ENCODE measurements around the gene SGMS2.
"Not testable (repeated sequence)": the region's sequence is repeated elsewhere in the genome, so short reads cannot be mapped to it uniquely, and the experiment has no call there.

SGMS2 gene

GRCh38 chr4:107915220-107915619 is 90.5 kb downstream of the SGMS2 start:
- Histone ChIP-seq H3K27me3 (peaks cover 26% of the 10 kb centered on the region), H3K4me3 (ENCODE audit: low read depth, low read length) (no peak overlapping the region), H3K9me3 (no peaks in the 10 kb centered on the region), H3K36me3 (no peaks in the 10 kb centered on the region), H3K4me1 (no peaks in the 10 kb centered on the region)
- TF ChIP-seq CTCF (IDR thresholded peaks at IDR 0.05; ENCODE audit: low read depth, low read length), result no peak
- DNase-seq, result no peak

- H3K9me3 ChIP-seq, result no peaks in the 10 kb centered on the region
- DNase-seq, result no peak
- no peaks in the 10 kb centered on the region for H3K36me3 ChIP-seq
- TF ChIP-seq CTCF (IDR thresholded peaks at IDR 0.05; ENCODE audit: low read depth, low read length), result no peak
- H3K4me3 ChIP-seq (ENCODE audit: low read depth, low read length), result no peak overlapping the region
- H3K27me3 ChIP-seq, result peaks cover 22% of the 10 kb centered on the region
- H3K4me1 ChIP-seq, result no peaks in the 10 kb centered on the region
Observed at GRCh38 chr4:107916623-107917022, 91.9 kb downstream of the SGMS2 start.

- H3K4me1 ChIP-seq, result no peaks in the 10 kb centered on the region
- TF ChIP-seq CTCF (IDR thresholded peaks at IDR 0.05; ENCODE audit: low read depth, low read length), result no peak
- peaks cover 15% of the 10 kb centered on the region for H3K27me3 ChIP-seq
- no peaks in the 10 kb centered on the region for H3K9me3 ChIP-seq
- no peaks in the 10 kb centered on the region for H3K36me3 ChIP-seq
- no peak for DNase-seq
- no peak overlapping the region for H3K4me3 ChIP-seq (ENCODE audit: low read depth, low read length)
Observed at GRCh38 chr4:107917500-107917899, 92.8 kb downstream of the SGMS2 start.

- no peak for TF ChIP-seq CTCF (IDR thresholded peaks at IDR 0.05; ENCODE audit: low read depth, low read length)
- Histone ChIP-seq H3K9me3 (no peaks in the 10 kb centered on the region), H3K4me1 (no peaks in the 10 kb centered on the region), H3K27me3 (no peaks in the 10 kb centered on the region), H3K36me3 (no peaks in the 10 kb centered on the region), H3K4me3 (ENCODE audit: low read depth, low read length) (no peak overlapping the region)
- no peak for DNase-seq
Observed at GRCh38 chr4:107922486-107923473, 98.0 kb downstream of the SGMS2 start.

GRCh38 chr4:107925713-107926112 is 101.0 kb downstream of the SGMS2 start:
- DNase-seq; H3K4me3 ChIP-seq (ENCODE audit: low read depth, low read length); H3K27me3 ChIP-seq; H3K36me3 ChIP-seq; H3K9me3 ChIP-seq; H3K4me1 ChIP-seq: not testable (repeated sequence)

- H3K4me3 ChIP-seq (ENCODE audit: low read depth, low read length); H3K36me3 ChIP-seq; H3K4me1 ChIP-seq; H3K27me3 ChIP-seq; H3K9me3 ChIP-seq; DNase-seq: not testable (repeated sequence)
Observed at GRCh38 chr4:107926875-107927274, 102.1 kb downstream of the SGMS2 start.
